Measurements from ENCODE around the gene GID8.

DNA sequence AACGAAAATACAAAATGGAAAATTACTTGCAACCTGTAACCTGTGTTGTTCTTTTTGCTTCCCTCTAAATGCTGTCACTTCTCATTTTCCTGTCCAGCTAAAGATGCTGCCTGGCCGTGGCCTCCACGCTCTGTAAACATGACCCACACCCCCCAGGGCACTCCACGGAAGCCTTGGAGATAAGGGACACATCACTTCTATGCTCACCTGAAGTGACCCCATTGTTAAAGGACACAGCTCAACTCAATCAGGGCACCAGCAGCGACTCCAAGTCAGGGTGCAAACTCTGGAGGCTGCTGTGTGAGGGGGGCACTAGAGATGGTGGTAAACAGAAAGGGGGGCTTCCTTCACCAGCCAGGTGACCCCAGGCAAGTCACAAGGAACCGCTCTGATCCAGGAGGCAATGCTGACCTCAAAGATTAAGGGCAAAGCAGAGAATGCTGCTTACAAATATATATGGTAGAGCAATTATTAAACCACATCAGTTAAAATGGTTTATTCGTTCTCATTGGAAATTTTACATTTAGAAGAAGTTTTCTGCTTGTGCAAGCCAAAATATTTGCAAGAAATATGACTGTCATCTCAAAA lies 24.8 kb upstream of the GID8 start:
- TF ChIP-seq, protein P1, sequence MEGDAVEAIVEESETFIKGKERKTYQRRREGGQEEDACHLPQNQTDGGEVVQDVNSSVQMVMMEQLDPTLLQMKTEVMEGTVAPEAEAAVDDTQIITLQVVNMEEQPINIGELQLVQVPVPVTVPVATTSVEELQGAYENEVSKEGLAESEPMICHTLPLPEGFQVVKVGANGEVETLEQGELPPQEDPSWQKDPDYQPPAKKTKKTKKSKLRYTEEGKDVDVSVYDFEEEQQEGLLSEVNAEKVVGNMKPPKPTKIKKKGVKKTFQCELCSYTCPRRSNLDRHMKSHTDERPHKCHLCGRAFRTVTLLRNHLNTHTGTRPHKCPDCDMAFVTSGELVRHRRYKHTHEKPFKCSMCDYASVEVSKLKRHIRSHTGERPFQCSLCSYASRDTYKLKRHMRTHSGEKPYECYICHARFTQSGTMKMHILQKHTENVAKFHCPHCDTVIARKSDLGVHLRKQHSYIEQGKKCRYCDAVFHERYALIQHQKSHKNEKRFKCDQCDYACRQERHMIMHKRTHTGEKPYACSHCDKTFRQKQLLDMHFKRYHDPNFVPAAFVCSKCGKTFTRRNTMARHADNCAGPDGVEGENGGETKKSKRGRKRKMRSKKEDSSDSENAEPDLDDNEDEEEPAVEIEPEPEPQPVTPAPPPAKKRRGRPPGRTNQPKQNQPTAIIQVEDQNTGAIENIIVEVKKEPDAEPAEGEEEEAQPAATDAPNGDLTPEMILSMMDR (IDR thresholded peaks at IDR 0.05; ENCODE audit: insufficient read depth, low read length, poor library complexity, severe bottlenecking) = no peak
- no peak for TF ChIP-seq EZH2phosphoT487 (conservative IDR thresholded peaks at IDR 0.05; ENCODE audit: low read length)

Measured in SU-DHL-6 (cell line).